Fibroblast of lung (primary cell): ENCODE results near the gene ZBTB39.

ENCODE experiments used
- CTCF ChIP-seq, 2 donors: IDR thresholded peaks in 1 of 2; conservative IDR thresholded peaks in 1 of 2; 1 replicate in 1 of 2; 2 replicates in 1 of 2; pipeline ENCODE4 v1.5.1; 2011 to 2012; ENCODE audit warnings: low read length in 2 of 2, control low read depth in 1 of 2, inconsistent platforms in 1 of 2, low read depth in 1 of 2, mild to moderate bottlenecking in 1 of 2
- EZH2 ChIP-seq: IDR thresholded peaks from 2 replicates; pipeline ENCODE4 v1.5.1; 2012; ENCODE audit warnings: low read length, control low read depth, mild to moderate bottlenecking; ENCODE audit errors: missing control alignments

GRCh38 chr12:56978397-56979138, 27.8 kb downstream of the ZBTB39 start:
- no peak for TF ChIP-seq EZH2
- no peak for TF ChIP-seq CTCF (conservative IDR thresholded peaks at IDR 0.05 in 1 of 2, IDR thresholded peaks at IDR 0.05 in 1 of 2; ENCODE audit: low read depth in 1 of 2, low read length in 2 of 2)
